WTC11 (cell line): ENCODE results near the gene PREX1. TPM values are rescaled to one million over a fixed set of nuclear protein-coding genes. Genes with fewer than 3 reads are reported as not detected.

ENCODE experiments used
- ATAC-seq: fragments of 200-7000 bp; cut with Tn5 transposase; 2 replicates; pipeline ENCODE4 v1.10.0; 2021; ENCODE audit warnings: mild to moderate bottlenecking, moderate library complexity
- CTCF ChIA-PET: fragments of 300-600 bp; sonication (Branson Sonifier 250); formaldehyde crosslinking; loops from one replicate; lab custom pipeline; 2021; ENCODE audit warnings: antibody characterized with exemption; lab: Charles Lee
- POLR2A ChIA-PET: fragments of 350-600 bp; sonication (Branson Sonifier 250); formaldehyde crosslinking; loops from one replicate; lab custom pipeline; 2021; ENCODE audit warnings: antibody characterized with exemption; lab: Charles Lee
- DNase-seq: peaks from one replicate; pipeline ENCODE4 v3.0.0; 2021; ENCODE audit warnings: low spot score
- H3K27ac Mint-ChIP-seq: 2 replicates; pipeline ENCODE4 v1.8.0; 2021; ENCODE audit warnings: mixed read lengths
- H3K27me3 Mint-ChIP-seq: 2 replicates; pipeline ENCODE4 v1.8.0; 2021; ENCODE audit warnings: low read depth, mild to moderate bottlenecking, moderate library complexity, mixed read lengths
- H3K36me3 Mint-ChIP-seq: 2 replicates; pipeline ENCODE4 v1.8.0; 2021; ENCODE audit warnings: mixed read lengths
- H3K4me1 Mint-ChIP-seq: 2 replicates; pipeline ENCODE4 v1.8.0; 2022; ENCODE audit warnings: mixed read lengths
- H3K4me3 Mint-ChIP-seq: 2 replicates; pipeline ENCODE4 v1.8.0; 2021; ENCODE audit warnings: mild to moderate bottlenecking, moderate library complexity, mixed read lengths
- H3K9me3 Mint-ChIP-seq: 2 replicates; pipeline ENCODE4 v1.8.0; 2021; ENCODE audit warnings: mixed read lengths
- AR ChIP-seq: fragments of 250-450 bp; sonication (Bioruptor Pico); IDR thresholded peaks from 2 replicates; pipeline ENCODE4 v1.9.0; 2021; ENCODE audit warnings: mild to moderate bottlenecking
- ARID4B ChIP-seq: sonication (generic); formaldehyde crosslinking; IDR thresholded peaks from 2 replicates; pipeline ENCODE4 v1.8.0; 2023; ENCODE audit warnings: missing genetic modification reagents, mild to moderate bottlenecking, borderline replicate concordance
- ATF3 ChIP-seq: sonication (generic); formaldehyde crosslinking; conservative IDR thresholded peaks from 2 replicates; pipeline ENCODE4 v1.8.1; 2022; ENCODE audit warnings: mild to moderate bottlenecking, missing genetic modification reagents
- ATF6 ChIP-seq: sonication (generic); formaldehyde crosslinking; IDR thresholded peaks from 2 replicates; pipeline ENCODE4 v1.8.1; 2023; ENCODE audit warnings: mild to moderate bottlenecking, missing genetic modification reagents
- E2F1 ChIP-seq: sonication (generic); formaldehyde crosslinking; IDR thresholded peaks from 2 replicates; pipeline ENCODE4 v1.8.0; 2022; ENCODE audit warnings: mild to moderate bottlenecking, missing genetic modification reagents
- E2F5 ChIP-seq: sonication (generic); formaldehyde crosslinking; IDR thresholded peaks from 2 replicates; pipeline ENCODE4 v1.8.1; 2022; ENCODE audit warnings: mild to moderate bottlenecking, moderate library complexity, missing genetic modification reagents
- ESRRA ChIP-seq: sonication (generic); formaldehyde crosslinking; IDR thresholded peaks from 2 replicates; pipeline ENCODE4 v1.8.1; 2022; ENCODE audit warnings: mild to moderate bottlenecking, missing genetic modification reagents, borderline replicate concordance
- FOXJ3 ChIP-seq: sonication (generic); formaldehyde crosslinking; IDR thresholded peaks from 2 replicates; pipeline ENCODE4 v1.9.0; 2021; ENCODE audit warnings: missing genetic modification reagents, mild to moderate bottlenecking, borderline replicate concordance
- FOXK1 ChIP-seq: sonication (generic); formaldehyde crosslinking; IDR thresholded peaks from 2 replicates; pipeline ENCODE4 v1.8.0; 2022; ENCODE audit warnings: mild to moderate bottlenecking, moderate library complexity, missing genetic modification reagents
- MAX ChIP-seq: sonication (generic); formaldehyde crosslinking; IDR thresholded peaks from 2 replicates; pipeline ENCODE4 v1.8.0; 2022; ENCODE audit warnings: mild to moderate bottlenecking, missing genetic modification reagents
- MYBL2 ChIP-seq: sonication (generic); formaldehyde crosslinking; IDR thresholded peaks from 2 replicates; pipeline ENCODE4 v1.8.1; 2023; ENCODE audit warnings: mild to moderate bottlenecking, moderate library complexity, missing genetic modification reagents
- PRDM15 ChIP-seq: sonication (generic); formaldehyde crosslinking; IDR thresholded peaks from 2 replicates; pipeline ENCODE4 v1.8.0; 2022; ENCODE audit warnings: missing genetic modification reagents
- TEAD1 ChIP-seq: sonication (generic); formaldehyde crosslinking; IDR thresholded peaks from 2 replicates; pipeline ENCODE4 v1.8.0; 2022; ENCODE audit warnings: mild to moderate bottlenecking, missing genetic modification reagents
- TEAD4 ChIP-seq: sonication (generic); formaldehyde crosslinking; IDR thresholded peaks from 2 replicates; pipeline ENCODE4 v1.8.0; 2022; ENCODE audit warnings: mild to moderate bottlenecking, missing genetic modification reagents
- ZNF317 ChIP-seq: sonication (generic); formaldehyde crosslinking; IDR thresholded peaks from 2 replicates; pipeline ENCODE4 v1.8.1; 2023; ENCODE audit warnings: low read depth, mild to moderate bottlenecking, moderate library complexity, missing genetic modification reagents, borderline replicate concordance
- ZNF396 ChIP-seq: fragments of 250-450 bp; sonication (Bioruptor Pico); IDR thresholded peaks from 2 replicates; pipeline ENCODE4 v1.8.0; 2021; ENCODE audit warnings: mild to moderate bottlenecking, moderate library complexity, borderline replicate concordance
- total RNA-seq: library from RNA; stranded (reverse); gene quantifications from 3 replicates; pipeline ENCODE4 v1.2.3, GENCODE V29; 2021

The PREX1 gene
- total RNA-seq, 1 experiment from 2014 or later = 17.3 TPM

GRCh38 chr20:48626938-48627736, 200.7 kb downstream of the PREX1 start (continued):
- TF ChIP-seq ATF3 (CRISPR knock-in tag) = no peak

- H3K27ac Mint-ChIP-seq = peak overlapping the region; percentile 64; the same call in 1 of the 2 replicates
- no peaks in the 10 kb centered on the region for H3K36me3 Mint-ChIP-seq
- ATAC-seq (no peak), DNase-seq (no peak)
- H3K9me3 Mint-ChIP-seq = no peaks in the 10 kb centered on the region
- POLR2A ChIA-PET = no interaction called here
- H3K4me1 Mint-ChIP-seq = peaks cover 7% of the 10 kb centered on the region; the same call in 1 of the 2 replicates
- CTCF ChIA-PET = no interaction called here
- H3K27me3 Mint-ChIP-seq = no peaks in the 10 kb centered on the region
- H3K4me3 Mint-ChIP-seq = no peak overlapping the region
- no peak for TF ChIP-seq MYBL2 (CRISPR knock-in tag)
- TF ChIP-seq FOXJ3 = no peak
- no peak for TF ChIP-seq PRDM15
- no peak for TF ChIP-seq E2F1 (CRISPR knock-in tag)
- TF ChIP-seq FOXK1 (CRISPR knock-in tag) = no peak
- TF ChIP-seq TEAD4 (CRISPR knock-in tag) = no peak
- TF ChIP-seq ZNF396 (CRISPR knock-in tag) = no peak
- TF ChIP-seq ZNF317 (CRISPR knock-in tag) = no peak
- TF ChIP-seq ARID4B (CRISPR knock-in tag) = no peak
- no peak for TF ChIP-seq AR (CRISPR knock-in tag)
- TF ChIP-seq ATF6 (CRISPR knock-in tag) = no peak
- no peak for TF ChIP-seq ESRRA (CRISPR knock-in tag)
- TF ChIP-seq MAX (CRISPR knock-in tag) = no peak
- no peak for TF ChIP-seq TEAD1 (CRISPR knock-in tag)
- no peak for TF ChIP-seq E2F5 (CRISPR knock-in tag)
- TF ChIP-seq, all 79 proteins: peak for 0
These were observed 201.4 kb downstream of the PREX1 start for GRCh38 chr20:48626226-48626937.
